ENCODE measurements around the gene PPP1CC.
"Not testable (repeated sequence)": the region's sequence is repeated elsewhere in the genome, so short reads cannot be mapped to it uniquely, and the experiment has no call there.

Gene PPP1CC

GRCh38 chr12:110744151-110744571, 1.5 kb upstream of the PPP1CC start:
- DNase-seq (ENCODE audit: insufficient read length, low spot score) = peak; percentile 73
- peak; percentile 80 for FAIRE-seq
- TF ChIP-seq POLR2A (IDR thresholded peaks at IDR 0.05; ENCODE audit: low read depth, low read length) = no peak

DNA sequence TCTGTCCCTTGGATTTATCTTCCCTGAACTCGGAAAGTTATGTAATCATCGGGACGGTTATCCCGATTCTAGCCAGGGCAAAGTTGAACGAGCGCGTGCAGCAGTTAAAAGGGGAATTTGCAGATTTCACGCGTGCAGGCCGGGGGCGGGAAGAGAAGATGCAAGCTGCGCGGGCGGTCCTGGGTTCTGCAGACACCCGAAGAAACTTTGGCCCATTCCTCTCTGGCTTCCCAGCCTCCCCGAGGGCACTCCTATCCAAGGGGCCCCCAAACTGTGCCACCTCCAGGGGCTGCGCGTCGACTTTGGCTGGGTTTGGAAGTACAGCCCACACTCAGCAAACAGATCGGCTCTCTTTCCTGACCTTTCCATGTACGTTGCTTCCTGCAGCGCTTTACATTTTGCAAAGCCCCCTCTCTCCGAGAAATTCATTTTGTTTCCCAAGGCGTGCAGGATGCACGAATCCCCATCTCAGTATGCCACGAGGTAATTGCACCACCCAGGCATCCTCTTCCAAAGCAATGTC, 941 bp upstream of the PPP1CC start:
- FAIRE-seq (no peak), DNase-seq (ENCODE audit: insufficient read length, low spot score) (no peak)
- no peak for TF ChIP-seq POLR2A (IDR thresholded peaks at IDR 0.05; ENCODE audit: low read depth, low read length)

DNA sequence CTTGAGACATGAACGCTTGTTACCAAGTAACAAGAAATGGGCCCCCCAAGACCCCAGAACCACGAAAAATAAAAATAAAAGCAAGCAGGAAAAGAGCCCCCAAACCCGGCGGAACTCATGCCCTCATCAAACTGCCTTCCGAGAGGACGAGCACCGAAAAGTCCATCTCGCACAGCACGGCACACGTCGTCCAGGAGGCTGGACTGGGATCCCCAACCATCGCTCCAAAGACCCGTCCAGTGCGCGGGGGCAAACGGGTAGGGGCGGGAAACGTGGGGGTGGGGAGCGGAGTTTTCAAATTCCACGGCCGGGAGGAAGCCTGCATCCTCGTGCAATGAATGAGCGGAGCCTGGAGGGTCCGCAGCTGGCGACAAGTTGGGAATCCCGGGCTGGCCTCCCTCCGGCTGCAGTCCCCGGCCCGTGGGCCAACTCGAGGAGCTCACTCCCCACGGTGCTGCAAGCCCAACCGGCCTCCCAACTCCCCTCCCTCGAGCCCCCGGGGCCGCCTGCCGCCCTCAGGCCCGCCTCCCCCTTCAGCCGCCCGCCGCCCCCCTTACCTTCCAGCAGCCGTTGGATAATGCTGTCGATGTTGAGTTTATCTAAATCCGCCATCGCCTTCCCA, 484 bp downstream of the PPP1CC start:
- no peak for TF ChIP-seq POLR2A (IDR thresholded peaks at IDR 0.05; ENCODE audit: low read depth, low read length)
- no peak for FAIRE-seq

DNA sequence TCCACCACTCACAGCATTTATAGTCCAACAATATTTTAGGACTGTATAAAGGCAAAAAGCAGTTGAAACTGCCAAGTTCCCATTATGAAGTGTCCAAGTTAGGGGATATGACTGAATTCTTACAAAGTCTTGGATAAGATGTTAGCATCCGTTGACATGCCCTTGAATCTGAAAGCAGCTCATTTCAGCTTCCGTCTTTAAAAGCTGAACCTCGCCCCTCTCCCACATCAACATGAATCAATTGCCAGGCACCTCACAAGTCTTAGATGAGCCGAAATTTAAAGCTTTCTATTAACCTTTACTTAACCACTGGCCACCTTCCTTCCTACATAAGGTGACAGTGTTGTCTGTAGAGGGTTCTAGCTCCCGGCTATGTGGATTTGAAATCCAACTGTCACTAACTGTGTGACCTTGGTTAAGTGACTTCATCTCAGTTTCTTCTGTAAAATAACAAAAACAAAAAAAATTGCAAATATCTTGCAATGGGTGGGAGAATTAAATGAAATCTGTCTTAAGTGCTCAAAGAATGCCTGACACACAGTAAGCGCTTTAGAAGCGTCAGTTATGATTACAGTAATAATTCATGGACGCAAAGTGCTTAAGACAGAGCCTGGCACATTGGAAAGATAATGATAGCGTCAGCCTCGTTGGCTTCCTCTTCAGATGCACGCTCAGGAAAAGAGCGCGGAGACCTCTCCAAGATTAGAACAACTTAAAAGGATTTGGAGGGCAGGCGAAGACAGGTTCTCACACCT, 1.2 kb downstream of the PPP1CC start:
- TF ChIP-seq POLR2A (IDR thresholded peaks at IDR 0.05; ENCODE audit: low read depth, low read length) = no peak
- DNase-seq (ENCODE audit: insufficient read length, low spot score) (no peak), FAIRE-seq (no peak)

More for the DNA sequence above, 484 bp downstream of the PPP1CC start:
- DNase-seq (ENCODE audit: insufficient read length, low spot score) = no peak

GRCh38 chr12:110739894-110740293, 2.8 kb downstream of the PPP1CC start:
- DNase-seq (ENCODE audit: insufficient read length, low spot score) (no peak), FAIRE-seq (no peak)
- TF ChIP-seq POLR2A (IDR thresholded peaks at IDR 0.05; ENCODE audit: low read depth, low read length) = no peak

DNA sequence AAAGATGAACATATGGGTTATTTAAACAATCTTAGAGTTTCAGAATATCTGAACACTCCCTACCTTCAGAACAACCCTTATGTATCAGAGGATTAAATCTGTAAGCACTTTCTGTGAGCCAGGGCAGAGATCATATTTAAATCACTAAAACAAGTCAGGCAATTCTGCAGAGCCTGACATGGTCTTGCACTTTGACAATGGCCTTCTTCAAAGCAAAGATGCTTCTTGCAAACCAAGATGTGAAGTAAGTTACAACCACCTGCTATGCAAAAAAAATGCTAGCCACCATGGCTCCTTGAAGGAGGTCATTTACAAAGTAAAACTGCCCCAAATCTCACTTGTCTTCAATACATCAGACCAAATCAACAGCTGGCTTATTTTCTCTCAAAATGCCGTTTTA, 3.2 kb downstream of the PPP1CC start:
- no peak for DNase-seq (ENCODE audit: insufficient read length, low spot score)
- no peak for FAIRE-seq
- TF ChIP-seq POLR2A (IDR thresholded peaks at IDR 0.05; ENCODE audit: low read depth, low read length) = no peak

GRCh38 chr12:110737532-110737931, 5.2 kb downstream of the PPP1CC start:
- DNase-seq (ENCODE audit: insufficient read length, low spot score) = no peak
- no peak for TF ChIP-seq POLR2A (IDR thresholded peaks at IDR 0.05; ENCODE audit: low read depth, low read length)
- FAIRE-seq = no peak

DNA sequence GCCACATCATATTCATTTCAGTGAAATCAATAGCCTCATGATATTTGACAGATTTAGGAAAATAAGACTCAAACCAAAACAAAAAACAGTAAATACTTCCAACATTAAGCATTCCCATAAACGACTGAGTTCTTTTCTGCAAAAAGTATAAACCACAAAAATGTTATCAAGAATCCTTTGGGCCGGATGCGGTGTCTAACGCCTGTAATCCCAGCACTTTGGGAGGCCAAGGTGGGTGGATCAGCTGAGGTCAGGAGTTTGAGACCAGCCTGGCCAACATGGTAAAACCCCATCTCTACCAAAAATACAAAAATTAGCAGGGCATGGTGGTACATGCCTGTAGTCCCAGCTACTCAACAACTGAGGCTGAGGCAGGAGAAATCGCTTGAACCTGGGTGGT, 5.7 kb downstream of the PPP1CC start:
- not testable (repeated sequence) for FAIRE-seq; DNase-seq (ENCODE audit: insufficient read length, low spot score)

DNA sequence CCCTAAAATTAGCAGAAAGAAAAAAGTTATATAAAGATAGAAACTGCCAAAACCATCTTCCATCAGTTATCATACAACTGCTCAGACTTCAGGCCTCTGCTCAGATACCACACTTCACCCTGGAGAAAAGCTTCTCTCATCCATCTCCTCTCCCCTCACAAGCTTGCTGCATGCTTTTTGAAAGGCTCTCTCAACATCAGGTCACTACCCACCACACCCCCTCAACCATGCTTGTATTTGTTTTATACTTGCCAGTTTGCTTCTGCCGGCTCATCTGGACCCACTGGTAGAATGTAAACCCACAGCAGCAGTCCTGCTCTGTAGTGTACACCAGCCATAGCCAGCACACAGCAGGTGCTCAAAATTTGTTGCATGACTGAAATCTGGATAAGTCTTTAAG, 8.8 kb downstream of the PPP1CC start:
- FAIRE-seq (no peak), DNase-seq (ENCODE audit: insufficient read length, low spot score) (no peak)
- no peak for TF ChIP-seq POLR2A (IDR thresholded peaks at IDR 0.05; ENCODE audit: low read depth, low read length)

GRCh38 chr12:110733089-110733715, 9.5 kb downstream of the PPP1CC start:
- no peak for DNase-seq (ENCODE audit: insufficient read length, low spot score)
- TF ChIP-seq POLR2A (IDR thresholded peaks at IDR 0.05; ENCODE audit: low read depth, low read length) = no peak
- no peak for FAIRE-seq

- no peak for DNase-seq (ENCODE audit: insufficient read length, low spot score)
- no peak for TF ChIP-seq POLR2A (IDR thresholded peaks at IDR 0.05; ENCODE audit: low read depth, low read length)
- FAIRE-seq = no peak
Observed at GRCh38 chr12:110732572-110732971, 10.1 kb downstream of the PPP1CC start.

DNA sequence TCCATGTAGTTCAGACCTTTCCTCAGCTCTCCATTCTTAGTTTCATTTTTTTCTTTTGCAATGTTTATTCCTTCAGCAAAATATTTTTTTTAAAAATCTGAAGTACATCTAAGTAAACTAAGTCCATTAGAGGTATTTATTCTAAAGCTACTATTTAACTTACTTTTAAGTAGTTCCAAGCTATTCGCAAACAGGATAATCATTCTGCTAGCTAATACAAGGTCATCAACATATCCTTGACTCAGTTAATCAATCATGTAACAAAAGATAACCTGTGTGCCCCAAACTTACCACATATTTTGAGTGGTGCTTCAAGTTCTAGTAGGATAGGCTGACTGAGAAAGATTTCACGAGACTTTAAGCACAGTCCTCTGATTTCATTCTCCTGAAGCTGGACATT, 11.2 kb downstream of the PPP1CC start:
- no peak for FAIRE-seq
- DNase-seq (ENCODE audit: insufficient read length, low spot score) = no peak
- no peak for TF ChIP-seq POLR2A (IDR thresholded peaks at IDR 0.05; ENCODE audit: low read depth, low read length)

DNA sequence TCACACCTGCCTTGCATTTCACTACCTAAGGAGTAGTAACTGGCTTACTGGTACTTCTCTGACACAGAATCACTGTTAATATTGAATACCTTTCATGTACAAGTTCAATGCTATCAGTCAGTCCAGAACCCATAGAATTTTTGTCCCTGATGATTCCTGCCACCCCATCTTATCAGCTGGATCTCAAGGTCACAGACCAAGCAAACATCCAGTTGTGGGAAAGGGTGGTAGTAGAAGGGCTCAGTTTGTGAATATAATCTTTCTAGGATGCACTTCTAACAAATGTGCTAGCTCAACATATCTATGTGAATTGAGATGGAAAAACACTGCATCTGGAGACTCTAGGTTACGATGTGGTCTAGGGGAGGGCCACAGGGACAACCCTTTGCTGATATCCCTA, 14.1 kb downstream of the PPP1CC start:
- FAIRE-seq = no peak
- TF ChIP-seq POLR2A (IDR thresholded peaks at IDR 0.05; ENCODE audit: low read depth, low read length) = no peak
- DNase-seq (ENCODE audit: insufficient read length, low spot score) = no peak

GRCh38 chr12:110726708-110727369, 15.9 kb downstream of the PPP1CC start:
- FAIRE-seq = no peak
- no peak for DNase-seq (ENCODE audit: insufficient read length, low spot score)
- no peak for TF ChIP-seq POLR2A (IDR thresholded peaks at IDR 0.05; ENCODE audit: low read depth, low read length)

All from H54 (cell line).